ENCODE results near the gene BBS9.

DNA sequence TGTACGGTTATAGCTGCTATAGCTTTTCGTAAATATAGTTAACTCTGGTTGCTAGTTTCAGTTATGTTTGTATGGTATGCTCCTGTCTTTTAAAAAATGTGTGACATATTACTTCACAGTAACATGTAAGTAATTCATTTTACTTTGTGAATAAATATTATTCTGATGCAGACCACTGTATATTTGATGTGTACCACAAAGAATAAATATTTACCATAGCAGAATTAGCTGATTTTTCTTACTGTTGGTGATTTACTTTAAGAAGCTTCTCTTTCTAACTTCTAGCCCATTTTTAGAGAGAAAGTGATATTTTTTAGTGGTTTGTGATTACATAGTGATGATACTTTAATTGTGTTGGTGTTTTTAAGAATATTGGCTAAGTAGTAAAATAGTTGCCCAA is 292.8 kb downstream of the BBS9 start:
- TF ChIP-seq, protein P1, sequence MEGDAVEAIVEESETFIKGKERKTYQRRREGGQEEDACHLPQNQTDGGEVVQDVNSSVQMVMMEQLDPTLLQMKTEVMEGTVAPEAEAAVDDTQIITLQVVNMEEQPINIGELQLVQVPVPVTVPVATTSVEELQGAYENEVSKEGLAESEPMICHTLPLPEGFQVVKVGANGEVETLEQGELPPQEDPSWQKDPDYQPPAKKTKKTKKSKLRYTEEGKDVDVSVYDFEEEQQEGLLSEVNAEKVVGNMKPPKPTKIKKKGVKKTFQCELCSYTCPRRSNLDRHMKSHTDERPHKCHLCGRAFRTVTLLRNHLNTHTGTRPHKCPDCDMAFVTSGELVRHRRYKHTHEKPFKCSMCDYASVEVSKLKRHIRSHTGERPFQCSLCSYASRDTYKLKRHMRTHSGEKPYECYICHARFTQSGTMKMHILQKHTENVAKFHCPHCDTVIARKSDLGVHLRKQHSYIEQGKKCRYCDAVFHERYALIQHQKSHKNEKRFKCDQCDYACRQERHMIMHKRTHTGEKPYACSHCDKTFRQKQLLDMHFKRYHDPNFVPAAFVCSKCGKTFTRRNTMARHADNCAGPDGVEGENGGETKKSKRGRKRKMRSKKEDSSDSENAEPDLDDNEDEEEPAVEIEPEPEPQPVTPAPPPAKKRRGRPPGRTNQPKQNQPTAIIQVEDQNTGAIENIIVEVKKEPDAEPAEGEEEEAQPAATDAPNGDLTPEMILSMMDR (IDR thresholded peaks at IDR 0.05; ENCODE audit: low read depth, low read length, missing input control): no peak
- no peak for TF ChIP-seq RAD21 (IDR thresholded peaks at IDR 0.05)
- TF ChIP-seq HNF4G (IDR thresholded peaks at IDR 0.05): no peak
- TF ChIP-seq, protein P2, sequence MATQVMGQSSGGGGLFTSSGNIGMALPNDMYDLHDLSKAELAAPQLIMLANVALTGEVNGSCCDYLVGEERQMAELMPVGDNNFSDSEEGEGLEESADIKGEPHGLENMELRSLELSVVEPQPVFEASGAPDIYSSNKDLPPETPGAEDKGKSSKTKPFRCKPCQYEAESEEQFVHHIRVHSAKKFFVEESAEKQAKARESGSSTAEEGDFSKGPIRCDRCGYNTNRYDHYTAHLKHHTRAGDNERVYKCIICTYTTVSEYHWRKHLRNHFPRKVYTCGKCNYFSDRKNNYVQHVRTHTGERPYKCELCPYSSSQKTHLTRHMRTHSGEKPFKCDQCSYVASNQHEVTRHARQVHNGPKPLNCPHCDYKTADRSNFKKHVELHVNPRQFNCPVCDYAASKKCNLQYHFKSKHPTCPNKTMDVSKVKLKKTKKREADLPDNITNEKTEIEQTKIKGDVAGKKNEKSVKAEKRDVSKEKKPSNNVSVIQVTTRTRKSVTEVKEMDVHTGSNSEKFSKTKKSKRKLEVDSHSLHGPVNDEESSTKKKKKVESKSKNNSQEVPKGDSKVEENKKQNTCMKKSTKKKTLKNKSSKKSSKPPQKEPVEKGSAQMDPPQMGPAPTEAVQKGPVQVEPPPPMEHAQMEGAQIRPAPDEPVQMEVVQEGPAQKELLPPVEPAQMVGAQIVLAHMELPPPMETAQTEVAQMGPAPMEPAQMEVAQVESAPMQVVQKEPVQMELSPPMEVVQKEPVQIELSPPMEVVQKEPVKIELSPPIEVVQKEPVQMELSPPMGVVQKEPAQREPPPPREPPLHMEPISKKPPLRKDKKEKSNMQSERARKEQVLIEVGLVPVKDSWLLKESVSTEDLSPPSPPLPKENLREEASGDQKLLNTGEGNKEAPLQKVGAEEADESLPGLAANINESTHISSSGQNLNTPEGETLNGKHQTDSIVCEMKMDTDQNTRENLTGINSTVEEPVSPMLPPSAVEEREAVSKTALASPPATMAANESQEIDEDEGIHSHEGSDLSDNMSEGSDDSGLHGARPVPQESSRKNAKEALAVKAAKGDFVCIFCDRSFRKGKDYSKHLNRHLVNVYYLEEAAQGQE (IDR thresholded peaks at IDR 0.05): no peak
- no peak for TF ChIP-seq RXRA (IDR thresholded peaks at IDR 0.05)
- TF ChIP-seq FOXA2 (IDR thresholded peaks at IDR 0.05): no peak
- TF ChIP-seq, protein P3, sequence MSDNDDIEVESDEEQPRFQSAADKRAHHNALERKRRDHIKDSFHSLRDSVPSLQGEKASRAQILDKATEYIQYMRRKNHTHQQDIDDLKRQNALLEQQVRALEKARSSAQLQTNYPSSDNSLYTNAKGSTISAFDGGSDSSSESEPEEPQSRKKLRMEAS (IDR thresholded peaks at IDR 0.05): no peak
- TF ChIP-seq YY1 (IDR thresholded peaks at IDR 0.05): no peak
- TF ChIP-seq JUND (IDR thresholded peaks at IDR 0.05): no peak
- TF ChIP-seq EGR1 (IDR thresholded peaks at IDR 0.05; ENCODE audit: low read depth in 2 of 2): no peak
- no peak for TF ChIP-seq TAF1 (conservative IDR thresholded peaks at IDR 0.05)
- no peak for TF ChIP-seq SP1 (IDR thresholded peaks at IDR 0.05)
- TF ChIP-seq, protein P4, sequence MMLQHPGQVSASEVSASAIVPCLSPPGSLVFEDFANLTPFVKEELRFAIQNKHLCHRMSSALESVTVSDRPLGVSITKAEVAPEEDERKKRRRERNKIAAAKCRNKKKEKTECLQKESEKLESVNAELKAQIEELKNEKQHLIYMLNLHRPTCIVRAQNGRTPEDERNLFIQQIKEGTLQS (IDR thresholded peaks at IDR 0.05): no peak
- no peak for TF ChIP-seq FOXA1 (IDR thresholded peaks at IDR 0.05)
